Erythroblast (primary cell): ENCODE measurements around the gene COL11A1.

Experiments
- GATA1 ChIP-seq: IDR thresholded peaks from 2 replicates; pipeline ENCODE4 v1.6.1; 2011; ENCODE audit warnings: low read depth, mild to moderate bottlenecking, control low read depth, low read length, moderate library complexity
- POLR2A ChIP-seq: IDR thresholded peaks from 2 replicates; pipeline ENCODE4 v1.6.1; 2011; ENCODE audit warnings: mild to moderate bottlenecking, low read length

GRCh38 chr1:103084181-103084580 lies 24.1 kb downstream of the COL11A1 start:
- TF ChIP-seq POLR2A (no peak), GATA1 (no peak)
